Measurements from ENCODE around the gene ITFG2.

- TF ChIP-seq POLR2A (IDR thresholded peaks at IDR 0.05) = no peak
- no peak for TF ChIP-seq CTCF (IDR thresholded peaks at IDR 0.05)
- no peak for TF ChIP-seq EP300 (IDR thresholded peaks at IDR 0.05)
Measured at GRCh38 chr12:2806700-2807099, 5.8 kb upstream of the ITFG2 start.
